22Rv1 (cell line): Measurements from ENCODE around the gene ESR1.

ENCODE experiments used
- CTCF ChIP-seq: fragments of 450-650 bp; IDR thresholded peaks from 2 replicates; pipeline ENCODE4 v1.5.1; 2017; ENCODE audit warnings: mild to moderate bottlenecking
- ZFX ChIP-seq: fragments of 450-650 bp; IDR thresholded peaks from 2 replicates; pipeline ENCODE4 v1.6.1; 2017; ENCODE audit warnings: antibody characterized with exemption, borderline replicate concordance

DNA sequence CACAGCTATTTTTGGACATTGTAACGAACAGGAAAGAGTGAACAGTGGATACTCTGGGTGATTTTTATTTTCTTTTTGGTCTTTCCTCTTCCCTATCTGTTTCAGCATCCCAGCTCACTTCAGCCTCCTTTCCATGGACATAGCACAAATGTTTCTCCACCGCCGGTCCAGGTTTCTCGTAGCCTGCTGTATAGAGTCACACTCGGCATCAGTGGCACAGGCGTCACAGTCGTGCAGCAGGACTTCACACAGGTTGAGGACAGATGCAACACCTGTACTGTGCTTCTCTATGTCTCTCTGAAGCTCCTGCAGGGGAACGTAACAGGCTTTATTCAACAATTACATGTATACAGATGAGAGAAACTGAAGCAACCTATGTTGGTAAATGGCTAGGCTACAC lies 348.3 kb downstream of the ESR1 start:
- TF ChIP-seq CTCF (no peak), ZFX (no peak)
